GM11168 (cell line): ENCODE results near the gene ALKBH2.

Experiments used
- in situ Hi-C: fragments of 300-500 bp; cut with MboI; formaldehyde crosslinking; loops from one replicate; pipeline ENCODE4 v1.12.0; 2022; ENCODE audit warnings: low sequenced_read_pairs; ENCODE audit not compliant: unreplicated experiment

The ALKBH2 gene

DNA sequence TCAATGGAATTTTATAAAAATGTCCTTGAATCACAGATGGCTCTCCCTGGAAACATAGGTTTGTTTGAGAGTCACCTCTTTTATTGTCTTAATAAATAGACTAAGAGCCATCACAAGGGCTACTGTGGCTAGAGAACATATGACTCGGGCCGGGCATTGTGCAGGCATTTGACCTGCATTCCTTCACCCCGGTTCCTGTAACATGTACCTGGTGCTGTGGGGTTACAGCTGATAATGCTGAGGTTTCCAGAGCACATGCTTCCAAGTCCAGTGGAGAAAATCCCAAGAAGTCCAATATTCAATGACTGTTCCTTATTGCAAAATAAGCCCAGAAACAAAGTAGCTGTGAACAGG is 22.1 kb upstream of the ALKBH2 start:
- in situ Hi-C loops: loop anchor here (5.0 kb wide), 1 partner anchor 277 kb away; no protein-coding TSS in a partner anchor

DNA sequence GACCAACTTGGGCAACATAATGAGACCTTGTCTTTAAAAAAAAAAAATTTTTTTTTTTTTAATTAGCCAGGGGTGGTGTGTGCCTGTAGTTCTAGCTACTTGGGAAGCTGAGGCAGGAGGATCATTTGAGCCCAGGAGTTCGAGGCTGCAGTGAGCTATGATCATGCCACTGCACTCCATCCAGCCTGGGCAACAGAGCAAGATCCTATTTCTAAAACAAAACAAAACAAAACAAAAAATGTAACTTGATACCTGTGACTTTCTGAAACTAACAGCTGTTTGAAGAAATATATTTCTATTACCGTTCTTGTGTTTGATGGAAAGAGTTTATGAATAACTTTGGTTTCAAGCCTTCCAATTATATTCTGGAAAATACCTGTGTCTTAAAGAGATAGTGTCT is 21.4 kb upstream of the ALKBH2 start:
- in situ Hi-C loops: loop anchor here (5.0 kb wide), 1 partner anchor 278 kb away; no protein-coding TSS in a partner anchor

DNA sequence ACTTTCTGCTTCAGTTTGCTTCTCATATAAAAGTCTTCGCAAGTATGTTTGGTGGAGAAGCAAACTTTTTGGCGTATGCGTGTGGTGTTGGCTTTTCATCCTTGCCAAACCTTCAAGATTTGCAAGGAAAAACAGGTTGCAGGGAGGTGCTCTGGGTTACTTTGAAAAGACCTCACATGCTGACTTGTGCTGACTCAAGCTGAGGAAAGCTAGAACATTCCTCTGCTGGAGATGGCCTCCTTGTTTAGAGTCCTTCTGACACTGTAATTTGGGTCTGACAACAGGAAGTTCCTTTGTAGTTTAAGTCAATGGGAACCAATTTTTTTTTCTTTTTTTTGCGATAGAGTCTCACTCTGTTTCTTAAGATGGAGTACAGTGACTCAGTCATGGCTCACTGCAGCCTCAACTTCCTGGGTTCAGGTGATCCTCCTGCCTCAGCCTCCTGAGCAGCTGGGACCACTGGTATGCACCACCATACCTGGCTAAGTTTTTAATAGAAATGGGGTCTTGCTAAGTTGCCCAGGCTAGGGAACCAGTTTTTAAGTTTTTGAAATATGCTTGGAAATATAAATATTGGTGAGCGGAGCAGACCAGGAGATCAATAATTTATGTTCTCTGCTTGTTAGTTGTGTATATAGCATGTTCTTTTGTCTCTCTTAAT is 20.5 kb upstream of the ALKBH2 start:
- in situ Hi-C loops: no loop called here

DNA sequence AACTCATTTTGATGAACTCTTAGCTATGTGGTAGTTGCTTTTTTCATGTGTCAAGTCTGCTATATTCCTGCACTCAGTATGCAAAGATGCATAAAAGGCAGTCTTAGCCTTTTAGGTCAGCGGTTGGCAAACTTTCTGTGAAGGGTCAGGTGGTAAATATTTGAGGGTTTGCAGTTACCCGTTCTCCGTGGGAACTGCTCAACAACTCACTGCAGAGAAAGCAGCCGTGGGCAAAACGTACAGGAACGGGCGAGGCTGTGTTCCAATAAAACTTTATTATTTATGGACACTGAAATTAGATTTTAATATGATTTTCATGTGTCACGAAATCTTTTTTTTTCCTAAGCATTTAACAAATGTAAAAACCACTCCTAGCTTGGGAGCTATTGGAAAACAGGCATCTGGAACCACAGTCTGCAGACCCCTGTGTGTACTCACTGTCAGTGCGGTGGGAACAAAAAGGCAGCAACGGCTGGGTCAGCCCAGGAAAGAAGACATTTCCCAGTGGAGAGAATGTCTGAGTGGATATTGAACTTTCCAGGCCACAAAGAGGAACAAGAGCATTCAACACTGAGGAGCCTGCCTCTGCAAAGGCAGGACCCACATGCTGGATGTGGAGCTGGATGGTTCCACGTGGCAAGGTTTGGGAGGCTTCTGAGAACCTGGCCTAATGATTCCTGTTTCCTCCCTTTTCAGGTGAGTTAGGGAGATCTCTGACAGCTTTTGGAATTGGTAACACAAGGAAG is 19.6 kb upstream of the ALKBH2 start:
- in situ Hi-C loops: no loop called here

DNA sequence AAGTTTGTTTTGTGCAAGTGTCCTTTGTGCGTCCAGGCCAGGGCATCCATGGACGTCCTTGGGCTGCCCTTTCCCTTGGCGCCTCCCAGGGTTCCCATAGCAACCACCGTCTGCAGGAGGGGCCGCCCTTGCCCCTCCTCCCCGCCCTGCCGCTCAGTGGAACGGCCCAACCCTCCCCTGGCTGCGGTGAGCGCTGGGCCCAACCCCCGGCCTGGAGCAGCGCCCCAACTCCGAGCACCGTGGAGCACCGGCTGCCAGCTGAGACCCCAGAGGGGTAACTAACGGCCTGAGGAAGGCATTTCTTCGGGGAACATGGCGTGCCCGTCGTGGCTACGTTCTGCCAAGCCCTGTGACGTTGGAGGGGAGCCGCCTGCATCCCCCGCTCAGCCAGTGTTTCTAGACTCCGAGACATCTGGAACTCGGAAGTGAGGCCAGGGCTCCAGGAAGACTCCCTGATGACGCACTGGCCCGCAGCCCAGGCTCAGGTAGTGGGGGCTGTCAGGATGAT is 17.8 kb upstream of the ALKBH2 start:
- in situ Hi-C loops: no loop called here

DNA sequence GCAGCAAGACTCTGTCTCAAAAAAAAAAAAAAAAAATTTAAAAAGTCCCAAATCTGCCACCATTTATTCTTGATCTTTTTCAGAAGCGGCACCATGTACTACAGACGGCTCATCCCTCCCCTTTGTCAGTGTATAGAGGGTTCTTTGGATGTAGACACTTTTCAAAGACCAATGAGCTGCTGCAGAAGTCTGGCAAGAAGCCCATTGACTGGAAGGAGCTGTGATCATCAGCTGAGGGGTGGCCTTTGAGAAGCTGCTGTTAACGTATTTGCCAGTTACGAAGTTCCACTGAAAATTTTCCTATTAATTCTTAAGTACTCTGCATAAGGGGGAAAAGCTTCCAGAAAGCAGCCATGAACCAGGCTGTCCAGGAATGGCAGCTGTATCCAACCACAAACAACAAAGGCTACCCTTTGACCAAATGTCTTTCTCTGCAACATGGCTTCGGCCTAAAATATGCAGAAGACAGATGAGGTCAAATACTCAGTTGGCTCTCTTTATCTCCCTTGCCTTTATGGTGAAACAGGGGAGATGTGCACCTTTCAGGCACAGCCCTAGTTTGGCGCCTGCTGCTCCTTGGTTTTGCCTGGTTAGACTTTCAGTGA is 16.6 kb upstream of the ALKBH2 start:
- in situ Hi-C loops: no loop called here

DNA sequence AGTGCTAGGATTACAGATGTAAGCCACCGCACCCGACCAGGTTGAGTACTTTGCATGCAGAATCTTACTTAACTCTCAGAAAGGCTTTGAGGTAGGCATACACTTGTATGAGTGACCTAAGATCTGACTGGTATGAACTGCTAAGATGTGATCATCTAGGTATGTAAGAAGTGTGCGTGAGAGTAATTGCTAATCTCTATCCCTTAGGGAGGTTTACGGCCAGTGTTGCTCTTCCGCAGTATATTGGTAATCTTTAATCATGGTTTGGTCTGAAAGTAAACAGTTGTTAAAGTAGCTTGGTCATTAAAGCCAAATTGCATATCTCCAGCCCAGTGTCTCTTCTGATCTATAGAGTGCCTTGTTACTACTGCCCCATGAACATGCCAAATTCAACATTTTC is 11.9 kb upstream of the ALKBH2 start:
- in situ Hi-C loops: no loop called here

DNA sequence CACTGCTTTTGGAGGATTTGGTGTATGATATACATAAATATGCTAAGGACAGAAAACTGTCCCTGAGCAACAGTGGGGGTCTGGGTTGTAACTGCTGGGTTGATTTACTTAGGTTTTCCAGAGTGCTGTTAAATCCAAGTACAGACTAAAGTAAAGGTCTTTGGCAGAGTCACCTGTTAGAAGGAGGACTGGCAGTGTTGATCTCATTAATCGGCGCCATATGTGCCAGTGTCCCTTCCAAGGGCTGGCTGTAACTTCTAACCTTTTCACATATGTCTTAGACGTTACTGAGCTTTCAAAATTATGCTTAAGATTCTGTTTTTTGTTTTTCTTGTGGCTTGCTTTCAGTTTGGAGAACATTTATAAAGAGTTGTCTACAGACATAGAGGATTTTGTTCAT is 9.2 kb upstream of the ALKBH2 start:
- in situ Hi-C loops: no loop called here

DNA sequence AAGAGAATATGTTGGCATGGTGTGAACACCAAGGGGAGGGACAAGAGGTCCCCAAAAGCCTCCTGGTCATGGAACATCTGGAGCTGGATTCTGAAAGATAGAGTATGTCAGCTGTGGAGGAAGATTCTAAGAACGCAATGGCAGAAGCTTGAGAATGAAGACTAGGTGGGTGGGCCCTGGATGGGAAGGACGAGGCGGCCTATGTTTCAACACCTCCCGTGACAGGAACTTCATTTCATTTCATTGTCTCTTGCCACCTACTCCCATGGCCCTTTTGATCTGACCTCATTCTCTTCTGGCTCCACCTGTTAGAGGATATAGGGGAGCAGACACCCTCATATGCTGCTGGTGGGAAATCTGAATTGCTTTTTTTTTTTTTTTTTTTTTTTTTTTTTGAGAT is 7.5 kb upstream of the ALKBH2 start:
- in situ Hi-C loops: no loop called here

DNA sequence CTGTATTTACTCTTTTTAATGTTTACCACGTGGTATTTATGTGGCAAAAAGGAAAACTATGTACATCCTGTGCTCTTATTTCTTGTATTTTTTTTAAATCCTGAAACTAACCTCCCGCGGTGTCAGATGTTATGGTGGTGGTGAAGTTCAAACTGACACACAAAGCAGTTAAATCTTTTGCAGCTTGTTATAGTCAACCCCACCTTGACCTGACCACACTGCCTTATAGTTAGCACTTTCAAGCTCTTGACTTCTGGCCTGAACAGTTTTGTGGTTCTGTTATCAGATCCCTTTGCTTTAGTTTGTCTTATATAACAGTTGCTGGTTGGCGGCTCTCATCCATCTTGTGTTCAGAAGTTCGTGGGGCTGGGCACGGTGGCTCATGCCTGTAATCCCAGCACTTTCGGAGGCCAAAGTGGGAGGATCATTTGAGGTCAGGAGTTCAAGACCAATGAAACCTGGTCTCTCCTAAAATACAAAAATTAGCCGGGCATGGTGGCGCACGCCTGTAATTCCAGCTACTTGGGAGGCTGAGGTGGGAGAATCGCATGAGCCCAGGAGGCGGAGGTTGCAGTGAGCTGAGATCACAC is 6.3 kb upstream of the ALKBH2 start:
- in situ Hi-C loops: loop anchor here (10.0 to 25.0 kb wide), 3 partner anchors 145 to 455 kb away; partner anchors contain the start of gene SSH1

DNA sequence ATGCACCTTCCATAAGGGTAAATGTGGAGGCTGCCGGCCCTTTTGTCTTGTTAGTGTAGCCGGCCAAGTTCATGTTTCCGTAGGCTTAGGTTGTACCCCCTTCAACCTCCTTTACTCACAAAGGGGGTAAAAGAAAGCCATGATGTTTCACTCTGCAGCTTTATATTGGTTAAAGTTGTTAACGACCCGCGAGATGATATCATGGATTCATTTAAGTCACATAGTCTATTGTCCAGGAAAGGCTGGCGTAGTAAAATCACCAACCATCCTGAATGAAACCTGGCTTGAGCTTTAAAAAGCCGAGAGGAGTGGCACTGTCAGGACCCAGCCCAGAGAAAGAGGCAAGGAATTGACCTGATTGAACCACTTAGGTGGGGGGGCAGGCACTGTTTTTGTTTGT is 5.4 kb upstream of the ALKBH2 start:
- in situ Hi-C loops: loop anchor here (10.0 to 25.0 kb wide), 3 partner anchors 144 to 454 kb away; partner anchors contain the start of gene SSH1

DNA sequence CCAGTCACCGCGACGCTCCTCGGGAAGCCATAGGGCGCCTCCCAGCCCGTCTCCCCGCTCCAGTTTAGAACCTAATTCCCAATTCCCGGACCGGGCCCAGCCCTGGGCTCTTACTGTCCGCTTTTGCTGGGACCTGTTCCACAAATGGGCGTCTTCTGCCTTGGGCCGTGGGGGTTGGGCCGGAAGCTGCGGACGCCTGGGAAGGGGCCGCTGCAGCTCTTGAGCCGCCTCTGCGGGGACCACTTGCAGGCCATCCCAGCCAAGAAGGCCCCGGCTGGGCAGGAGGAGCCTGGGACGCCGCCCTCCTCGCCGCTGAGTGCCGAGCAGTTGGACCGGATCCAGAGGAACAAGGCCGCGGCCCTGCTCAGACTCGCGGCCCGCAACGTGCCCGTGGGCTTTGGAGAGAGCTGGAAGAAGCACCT is 4.9 kb upstream of the ALKBH2 start:
- in situ Hi-C loops: loop anchor here (10.0 to 25.0 kb wide), 3 partner anchors 143 to 453 kb away; partner anchors contain the start of gene SSH1

DNA sequence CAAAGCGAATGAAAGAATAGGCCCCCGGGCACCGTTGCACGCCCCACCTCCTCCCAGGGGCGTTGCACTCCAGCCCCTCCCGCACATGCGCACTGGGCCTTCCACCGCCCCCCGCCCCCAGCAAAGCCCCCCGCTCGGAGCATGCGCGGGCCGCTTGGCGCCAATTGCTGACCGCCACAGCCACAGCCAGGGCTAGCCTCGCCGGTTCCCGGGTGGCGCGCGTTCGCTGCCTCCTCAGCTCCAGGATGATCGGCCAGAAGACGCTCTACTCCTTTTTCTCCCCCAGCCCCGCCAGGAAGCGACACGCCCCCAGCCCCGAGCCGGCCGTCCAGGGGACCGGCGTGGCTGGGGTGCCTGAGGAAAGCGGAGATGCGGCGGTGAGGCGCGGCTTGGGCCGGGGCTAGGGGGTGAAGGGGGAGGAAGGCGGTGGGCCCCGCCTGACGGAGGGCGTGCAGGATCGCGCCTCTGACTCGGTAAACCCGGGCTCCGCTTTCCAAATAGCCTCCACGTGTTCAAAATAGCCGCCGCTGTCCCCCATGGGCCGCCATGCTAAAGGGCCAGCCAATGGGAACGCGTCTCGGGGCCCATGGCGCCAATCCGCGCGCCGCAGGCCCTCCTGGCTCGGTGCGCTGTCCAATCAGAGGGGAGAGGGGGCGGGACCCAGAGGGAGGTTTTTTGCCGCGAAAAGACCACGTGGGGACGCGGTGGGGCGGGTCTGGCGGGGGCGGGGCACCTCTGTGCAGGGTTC is 4.3 kb upstream of the ALKBH2 start, which contains the start of gene UNG:
TSS of gene UNG (plus strand) at position 163 of the 748 bp plus-strand sequence. CDS start at position 246, 83 bp downstream.
- in situ Hi-C loops: loop anchor here (10.0 to 25.0 kb wide), 3 partner anchors 143 to 453 kb away; partner anchors contain the start of gene SSH1

DNA sequence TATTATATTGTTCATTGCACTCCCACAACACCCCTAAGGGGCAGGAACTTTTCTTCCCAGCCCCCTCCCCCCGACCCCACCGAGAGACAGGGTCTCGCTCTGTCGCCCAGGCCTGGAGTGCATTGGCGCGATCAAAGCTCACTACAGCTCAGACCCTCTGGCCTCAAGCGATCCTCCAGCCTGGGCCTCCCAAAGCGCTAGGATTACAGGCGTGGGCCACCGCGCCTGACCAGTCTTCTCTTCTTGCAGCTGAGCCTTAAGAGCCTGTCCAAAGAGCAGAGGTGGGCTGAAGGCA is 3.8 kb upstream of the ALKBH2 start:
- in situ Hi-C loops: loop anchor here (10.0 to 25.0 kb wide), 3 partner anchors 142 to 452 kb away; partner anchors contain the start of gene SSH1

DNA sequence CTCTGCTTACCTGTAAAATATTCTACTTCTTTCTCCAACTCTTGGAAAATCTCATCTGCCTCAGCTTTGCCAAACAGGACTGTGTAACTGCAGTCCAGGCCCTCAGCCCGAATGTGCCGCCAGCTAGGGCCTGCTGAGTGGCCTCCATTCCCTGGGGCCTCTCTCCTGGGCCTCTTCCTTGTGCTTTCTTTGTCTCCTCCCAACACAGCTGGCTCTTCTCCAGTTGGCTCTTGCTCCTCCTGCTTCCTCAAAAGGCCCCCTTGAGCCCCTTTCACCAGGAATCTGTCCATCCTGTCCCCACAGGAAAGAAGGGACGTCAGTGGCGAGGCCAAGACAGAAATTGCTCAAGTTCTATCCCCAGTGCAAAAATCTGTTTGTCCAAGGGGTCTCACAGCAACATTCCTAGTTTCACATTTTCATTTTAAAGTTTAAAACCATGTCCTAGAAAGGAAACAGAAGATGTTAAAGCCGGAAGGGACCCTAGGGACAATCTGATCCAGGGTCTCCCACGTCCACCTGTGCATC is 713 bp downstream of the ALKBH2 start:
- in situ Hi-C loops: loop anchor here (10.0 to 25.0 kb wide), 3 partner anchors 138 to 448 kb away; partner anchors contain the start of gene SSH1

DNA sequence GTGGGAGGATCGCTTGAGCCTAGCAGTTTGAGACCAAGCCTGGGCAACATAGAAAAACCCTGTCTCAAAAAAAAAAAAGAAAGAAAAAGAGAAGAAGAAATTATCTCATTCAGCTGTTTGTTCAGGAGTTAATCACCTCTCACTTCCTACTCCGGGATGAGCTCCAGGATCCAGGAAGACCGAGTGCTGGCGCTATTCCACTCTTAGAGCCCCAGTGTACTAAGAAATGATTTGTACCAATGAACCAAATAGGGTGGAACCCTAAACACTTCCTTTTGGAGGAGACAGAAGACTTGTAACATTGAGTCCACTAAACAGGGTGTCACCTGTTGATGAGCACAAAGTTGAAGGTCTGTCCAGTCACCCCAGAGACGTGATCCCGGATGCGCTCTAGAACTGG is 3.6 kb downstream of the ALKBH2 start:
- in situ Hi-C loops: loop anchor here (10.0 to 25.0 kb wide), 3 partner anchors 135 to 445 kb away; partner anchors contain the start of gene SSH1

DNA sequence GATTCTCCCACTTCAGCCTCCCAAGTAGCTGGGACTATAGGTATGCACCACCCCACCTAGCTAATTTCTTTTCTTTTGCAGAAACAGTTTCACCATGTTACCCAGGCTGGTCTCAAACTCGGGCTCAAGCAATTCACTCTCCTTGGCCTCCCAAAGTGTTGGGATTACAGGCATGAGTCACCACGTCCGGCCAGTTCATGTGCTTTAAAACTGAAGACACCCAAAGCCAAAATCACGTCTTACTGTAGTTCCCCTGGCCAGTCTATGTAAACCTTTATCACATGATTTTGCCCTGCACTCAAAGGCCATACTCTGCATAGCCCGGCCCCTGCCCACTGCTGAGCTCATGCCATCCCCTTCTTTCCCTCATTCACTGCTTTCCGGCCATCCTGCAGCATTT is 4.5 kb downstream of the ALKBH2 start:
- in situ Hi-C loops: loop anchor here (25.0 kb wide), 1 partner anchor 227 kb away; the partner anchor contains the start of gene SSH1

DNA sequence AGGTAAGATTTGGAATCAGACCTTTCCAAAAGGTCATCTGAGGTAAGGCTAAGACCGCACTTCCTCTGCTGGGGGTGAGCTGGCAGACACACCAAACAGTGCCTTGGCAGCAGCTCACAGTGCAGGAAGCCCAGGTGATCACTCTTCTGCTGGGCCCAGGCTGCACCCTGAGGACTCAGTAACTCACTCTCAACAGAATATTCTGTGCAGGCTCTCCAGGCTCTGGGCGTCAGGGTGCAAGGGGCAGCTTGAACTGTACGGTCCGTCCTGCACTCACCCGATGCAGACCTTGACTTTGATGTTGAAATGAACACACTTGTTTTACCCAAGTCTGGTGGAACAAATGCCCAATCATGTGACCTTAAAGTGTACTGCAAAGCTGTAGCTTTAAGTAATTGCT is 6.0 kb downstream of the ALKBH2 start:
- in situ Hi-C loops: loop anchor here (25.0 kb wide), 1 partner anchor 225 kb away; the partner anchor contains the start of gene SSH1

DNA sequence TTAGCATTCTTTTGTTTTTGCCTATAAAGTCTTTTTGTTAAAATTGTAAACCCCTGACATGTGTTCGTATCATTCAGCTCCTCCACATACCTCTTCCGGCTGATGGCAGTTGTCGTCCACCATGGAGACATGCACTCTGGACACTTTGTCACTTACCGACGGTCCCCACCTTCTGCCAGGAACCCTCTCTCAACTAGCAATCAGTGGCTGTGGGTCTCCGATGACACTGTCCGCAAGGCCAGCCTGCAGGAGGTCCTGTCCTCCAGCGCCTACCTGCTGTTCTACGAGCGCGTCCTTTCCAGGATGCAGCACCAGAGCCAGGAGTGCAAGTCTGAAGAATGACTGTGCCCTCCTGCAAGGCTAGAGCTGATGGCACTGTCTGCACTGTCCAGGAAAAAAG is 7.7 kb downstream of the ALKBH2 start:
- in situ Hi-C loops: loop anchor here (25.0 kb wide), 1 partner anchor 223 kb away; the partner anchor contains the start of gene SSH1
